Vagina (tissue), 2 donors: ENCODE measurements around the gene BIRC7.

Experiments
- POLR2A ChIP-seq, 2 donors: fragments of 450-650 bp; IDR thresholded peaks; one replicate each; pipeline ENCODE4 v1.6.1; 2017; ENCODE audit warnings: antibody characterized with exemption in 2 of 2, mild to moderate bottlenecking in 2 of 2, moderate library complexity in 2 of 2
- TF ChIP-seq, protein P1 (sequence below), 3 experiments: fragments of 450-650 bp in 2 of 3; fragments of 200-600 bp in 1 of 3; sonication (generic) in 1 of 3; IDR thresholded peaks; one replicate each; pipeline ENCODE4 v1.5.1; 2017 to 2019; ENCODE audit warnings: antibody characterized with exemption in 3 of 3, mild to moderate bottlenecking in 2 of 3, moderate library complexity in 2 of 3

DNA sequence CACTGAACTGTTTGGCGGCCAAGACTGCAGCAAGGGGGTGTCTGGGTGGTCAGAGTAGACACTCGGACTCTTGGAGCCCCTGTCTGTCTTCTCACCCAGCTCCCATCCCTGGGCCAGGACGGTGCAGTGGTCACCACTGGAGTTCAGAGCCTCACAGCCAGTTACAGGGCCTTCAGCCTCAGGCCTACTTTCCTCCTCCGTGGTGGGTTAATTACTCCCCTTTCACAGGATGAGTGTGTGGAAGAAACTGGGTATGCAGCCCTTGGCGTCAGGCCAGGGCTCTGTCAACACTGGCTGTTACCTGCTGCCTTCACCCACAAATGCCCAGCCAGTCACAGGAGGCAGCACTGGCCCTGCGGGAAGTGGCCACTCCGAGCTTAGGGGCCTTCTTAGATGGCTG, 18.0 kb upstream of the BIRC7 start:
- no peak for TF ChIP-seq POLR2A (IDR thresholded peaks at IDR 0.05)
- TF ChIP-seq, protein P1, sequence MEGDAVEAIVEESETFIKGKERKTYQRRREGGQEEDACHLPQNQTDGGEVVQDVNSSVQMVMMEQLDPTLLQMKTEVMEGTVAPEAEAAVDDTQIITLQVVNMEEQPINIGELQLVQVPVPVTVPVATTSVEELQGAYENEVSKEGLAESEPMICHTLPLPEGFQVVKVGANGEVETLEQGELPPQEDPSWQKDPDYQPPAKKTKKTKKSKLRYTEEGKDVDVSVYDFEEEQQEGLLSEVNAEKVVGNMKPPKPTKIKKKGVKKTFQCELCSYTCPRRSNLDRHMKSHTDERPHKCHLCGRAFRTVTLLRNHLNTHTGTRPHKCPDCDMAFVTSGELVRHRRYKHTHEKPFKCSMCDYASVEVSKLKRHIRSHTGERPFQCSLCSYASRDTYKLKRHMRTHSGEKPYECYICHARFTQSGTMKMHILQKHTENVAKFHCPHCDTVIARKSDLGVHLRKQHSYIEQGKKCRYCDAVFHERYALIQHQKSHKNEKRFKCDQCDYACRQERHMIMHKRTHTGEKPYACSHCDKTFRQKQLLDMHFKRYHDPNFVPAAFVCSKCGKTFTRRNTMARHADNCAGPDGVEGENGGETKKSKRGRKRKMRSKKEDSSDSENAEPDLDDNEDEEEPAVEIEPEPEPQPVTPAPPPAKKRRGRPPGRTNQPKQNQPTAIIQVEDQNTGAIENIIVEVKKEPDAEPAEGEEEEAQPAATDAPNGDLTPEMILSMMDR (IDR thresholded peaks at IDR 0.05): no peak
